SK-N-SH treated with all-trans-retinoic acid at 6 μM for 48 hours (cell line): Measurements from ENCODE around the gene ATP9A.

Experiments used
- ATAC-seq: fragments of 200-7000 bp; cut with Tn5 transposase; 3 replicates; pipeline ENCODE4 v1.9.1; 2020; ENCODE audit warnings: mild to moderate bottlenecking, moderate library complexity
- ARNTL ChIP-seq: fragments of 450-650 bp; formaldehyde crosslinking; IDR thresholded peaks from 2 replicates; pipeline ENCODE4 v1.5.0; 2020; ENCODE audit warnings: low read depth, mild to moderate bottlenecking, moderate library complexity, borderline replicate concordance
- BACH2 ChIP-seq: fragments of 250-450 bp; sonication (Bioruptor Pico); IDR thresholded peaks from 2 replicates; pipeline ENCODE4 v1.9.0; 2021; ENCODE audit warnings: mild to moderate bottlenecking, borderline replicate concordance
- CREB5 ChIP-seq: fragments of 250-450 bp; sonication (Bioruptor Pico); IDR thresholded peaks from 2 replicates; pipeline ENCODE4 v1.5.1; 2020; ENCODE audit warnings: low read depth, mild to moderate bottlenecking, moderate library complexity
- CSDC2 ChIP-seq: fragments of 250-450 bp; sonication (Bioruptor Pico); IDR thresholded peaks from 2 replicates; pipeline ENCODE4 v1.5.0; 2020; ENCODE audit warnings: mild to moderate bottlenecking, moderate library complexity
- ESRRG ChIP-seq: fragments of 250-450 bp; sonication (Bioruptor Pico); IDR thresholded peaks from 2 replicates; pipeline ENCODE4 v1.6.1; 2021; ENCODE audit warnings: mild to moderate bottlenecking
- GLIS3 ChIP-seq: fragments of 250-450 bp; sonication (Bioruptor Pico); IDR thresholded peaks from 2 replicates; pipeline ENCODE4 v1.5.0; 2020; ENCODE audit warnings: mild to moderate bottlenecking, moderate library complexity
- ISL1 ChIP-seq: fragments of 250-450 bp; sonication (Bioruptor Pico); IDR thresholded peaks from 2 replicates; pipeline ENCODE4 v2.1.2; 2022; ENCODE audit warnings: mild to moderate bottlenecking, moderate library complexity
- OSR1 ChIP-seq: fragments of 250-450 bp; sonication (Bioruptor Pico); IDR thresholded peaks from 2 replicates; pipeline ENCODE4 v1.8.0; 2022; ENCODE audit warnings: moderate library complexity, mild to moderate bottlenecking, inconsistent platforms
- PPARA ChIP-seq: fragments of 250-450 bp; sonication (Bioruptor Pico); IDR thresholded peaks from 2 replicates; pipeline ENCODE4 v1.5.0; 2020; ENCODE audit warnings: mild to moderate bottlenecking, borderline replicate concordance
- RARB ChIP-seq: fragments of 250-450 bp; sonication (Bioruptor Pico); IDR thresholded peaks from 2 replicates; pipeline ENCODE4 v1.8.0; 2021; ENCODE audit warnings: mild to moderate bottlenecking, moderate library complexity
- SNAI2 ChIP-seq: fragments of 250-450 bp; sonication (Bioruptor Pico); IDR thresholded peaks from 2 replicates; pipeline ENCODE4 v1.5.0; 2020; ENCODE audit warnings: mild to moderate bottlenecking, moderate library complexity
- TCF4 ChIP-seq: fragments of 250-450 bp; sonication (Bioruptor Pico); IDR thresholded peaks from 2 replicates; pipeline ENCODE4 v1.8.0; 2021; ENCODE audit warnings: mild to moderate bottlenecking, moderate library complexity, borderline replicate concordance
- TOX ChIP-seq: fragments of 250-450 bp; sonication (Bioruptor Pico); IDR thresholded peaks from 2 replicates; pipeline ENCODE4 v1.8.0; 2021; ENCODE audit warnings: mild to moderate bottlenecking, moderate library complexity, borderline replicate concordance
- TSHZ2 ChIP-seq: fragments of 250-450 bp; sonication (Bioruptor Pico); IDR thresholded peaks from 2 replicates; pipeline ENCODE4 v1.5.0; 2020; ENCODE audit warnings: mild to moderate bottlenecking, moderate library complexity
- ZC3H10 ChIP-seq: fragments of 250-450 bp; sonication (Bioruptor Pico); IDR thresholded peaks from 2 replicates; pipeline ENCODE4 v1.5.1; 2021; ENCODE audit warnings: mild to moderate bottlenecking, moderate library complexity
- ZFP3 ChIP-seq: fragments of 250-450 bp; sonication (Bioruptor Pico); IDR thresholded peaks from 2 replicates; pipeline ENCODE4 v1.5.0; 2020; ENCODE audit warnings: mild to moderate bottlenecking, moderate library complexity
- ZFP30 ChIP-seq: fragments of 450-650 bp; formaldehyde crosslinking; IDR thresholded peaks from 2 replicates; pipeline ENCODE4 v1.5.0; 2022; ENCODE audit warnings: mild to moderate bottlenecking, moderate library complexity
- ZNF565 ChIP-seq: fragments of 450-650 bp; formaldehyde crosslinking; conservative IDR thresholded peaks from 2 replicates; pipeline ENCODE4 v1.5.0; 2020; ENCODE audit warnings: low read depth, mild to moderate bottlenecking, moderate library complexity
- ZNF70 ChIP-seq: fragments of 450-650 bp; formaldehyde crosslinking; IDR thresholded peaks from 2 replicates; pipeline ENCODE4 v1.5.0; 2020; ENCODE audit warnings: mild to moderate bottlenecking, moderate library complexity
- ZNF8 ChIP-seq: fragments of 450-650 bp; formaldehyde crosslinking; IDR thresholded peaks from 2 replicates; pipeline ENCODE4 v1.5.0; 2020; ENCODE audit warnings: mild to moderate bottlenecking, moderate library complexity
- TF ChIP-seq, protein P1 (sequence below): fragments of 250-450 bp; sonication (Bioruptor Pico); IDR thresholded peaks from 2 replicates; pipeline ENCODE4 v1.8.0; 2021; ENCODE audit warnings: low read depth, mild to moderate bottlenecking, moderate library complexity, borderline replicate concordance
- TF ChIP-seq, protein P2 (sequence below): fragments of 250-450 bp; sonication (Bioruptor Pico); IDR thresholded peaks from 2 replicates; pipeline ENCODE4 v1.8.0; 2020; ENCODE audit warnings: mild to moderate bottlenecking, moderate library complexity, borderline replicate concordance
- TF ChIP-seq, protein P3 (sequence below): fragments of 250-450 bp; sonication (Bioruptor Pico); IDR thresholded peaks from 2 replicates; pipeline ENCODE4 v1.5.1; 2021; ENCODE audit warnings: mild to moderate bottlenecking, moderate library complexity

The ATP9A gene

GRCh38 chr20:51811514-51812128 is 43.4 kb upstream of the ATP9A start:
- ATAC-seq = no peak
- TF ChIP-seq BACH2 (no peak), ZC3H10 (CRISPR knock-in tag) (no peak), TCF4 (CRISPR knock-in tag) (no peak), ZNF70 (CRISPR knock-in tag) (no peak), ESRRG (CRISPR knock-in tag) (no peak), SNAI2 (CRISPR knock-in tag) (no peak), GLIS3 (no peak), TOX (CRISPR knock-in tag) (no peak), ISL1 (no peak)
- TF ChIP-seq, protein P1, sequence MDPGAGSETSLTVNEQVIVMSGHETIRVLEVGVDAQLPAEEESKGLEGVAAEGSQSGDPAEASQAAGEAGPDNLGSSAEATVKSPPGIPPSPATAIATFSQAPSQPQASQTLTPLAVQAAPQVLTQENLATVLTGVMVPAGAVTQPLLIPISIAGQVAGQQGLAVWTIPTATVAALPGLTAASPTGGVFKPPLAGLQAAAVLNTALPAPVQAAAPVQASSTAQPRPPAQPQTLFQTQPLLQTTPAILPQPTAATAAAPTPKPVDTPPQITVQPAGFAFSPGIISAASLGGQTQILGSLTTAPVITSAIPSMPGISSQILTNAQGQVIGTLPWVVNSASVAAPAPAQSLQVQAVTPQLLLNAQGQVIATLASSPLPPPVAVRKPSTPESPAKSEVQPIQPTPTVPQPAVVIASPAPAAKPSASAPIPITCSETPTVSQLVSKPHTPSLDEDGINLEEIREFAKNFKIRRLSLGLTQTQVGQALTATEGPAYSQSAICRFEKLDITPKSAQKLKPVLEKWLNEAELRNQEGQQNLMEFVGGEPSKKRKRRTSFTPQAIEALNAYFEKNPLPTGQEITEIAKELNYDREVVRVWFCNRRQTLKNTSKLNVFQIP (CRISPR knock-in tag) = no peak
- TF ChIP-seq, protein P2, sequence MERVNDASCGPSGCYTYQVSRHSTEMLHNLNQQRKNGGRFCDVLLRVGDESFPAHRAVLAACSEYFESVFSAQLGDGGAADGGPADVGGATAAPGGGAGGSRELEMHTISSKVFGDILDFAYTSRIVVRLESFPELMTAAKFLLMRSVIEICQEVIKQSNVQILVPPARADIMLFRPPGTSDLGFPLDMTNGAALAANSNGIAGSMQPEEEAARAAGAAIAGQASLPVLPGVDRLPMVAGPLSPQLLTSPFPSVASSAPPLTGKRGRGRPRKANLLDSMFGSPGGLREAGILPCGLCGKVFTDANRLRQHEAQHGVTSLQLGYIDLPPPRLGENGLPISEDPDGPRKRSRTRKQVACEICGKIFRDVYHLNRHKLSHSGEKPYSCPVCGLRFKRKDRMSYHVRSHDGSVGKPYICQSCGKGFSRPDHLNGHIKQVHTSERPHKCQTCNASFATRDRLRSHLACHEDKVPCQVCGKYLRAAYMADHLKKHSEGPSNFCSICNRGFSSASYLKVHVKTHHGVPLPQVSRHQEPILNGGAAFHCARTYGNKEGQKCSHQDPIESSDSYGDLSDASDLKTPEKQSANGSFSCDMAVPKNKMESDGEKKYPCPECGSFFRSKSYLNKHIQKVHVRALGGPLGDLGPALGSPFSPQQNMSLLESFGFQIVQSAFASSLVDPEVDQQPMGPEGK (CRISPR knock-in tag) = no peak
- TF ChIP-seq, all 23 proteins: peak for 0

- no peak for ATAC-seq
- no peak for TF ChIP-seq RARB (CRISPR knock-in tag)
- no peak for TF ChIP-seq CSDC2 (CRISPR knock-in tag)
- no peak for TF ChIP-seq TCF4 (CRISPR knock-in tag)
- TF ChIP-seq ESRRG (CRISPR knock-in tag) = no peak
- no peak for TF ChIP-seq ZNF8
- TF ChIP-seq PPARA = no peak
- no peak for TF ChIP-seq CREB5
- TF ChIP-seq, protein P1 (CRISPR knock-in tag) = no peak
- no peak for TF ChIP-seq ZFP3 (CRISPR knock-in tag)
- no peak for TF ChIP-seq ARNTL
- TF ChIP-seq ZNF70 (CRISPR knock-in tag) = no peak
- TF ChIP-seq ZFP30 (CRISPR knock-in tag) = no peak
- no peak for TF ChIP-seq TOX (CRISPR knock-in tag)
- TF ChIP-seq ZNF565 (CRISPR knock-in tag) = no peak
- no peak for TF ChIP-seq OSR1 (CRISPR knock-in tag)
- no peak for TF ChIP-seq TSHZ2 (CRISPR knock-in tag)
- TF ChIP-seq, protein P3, sequence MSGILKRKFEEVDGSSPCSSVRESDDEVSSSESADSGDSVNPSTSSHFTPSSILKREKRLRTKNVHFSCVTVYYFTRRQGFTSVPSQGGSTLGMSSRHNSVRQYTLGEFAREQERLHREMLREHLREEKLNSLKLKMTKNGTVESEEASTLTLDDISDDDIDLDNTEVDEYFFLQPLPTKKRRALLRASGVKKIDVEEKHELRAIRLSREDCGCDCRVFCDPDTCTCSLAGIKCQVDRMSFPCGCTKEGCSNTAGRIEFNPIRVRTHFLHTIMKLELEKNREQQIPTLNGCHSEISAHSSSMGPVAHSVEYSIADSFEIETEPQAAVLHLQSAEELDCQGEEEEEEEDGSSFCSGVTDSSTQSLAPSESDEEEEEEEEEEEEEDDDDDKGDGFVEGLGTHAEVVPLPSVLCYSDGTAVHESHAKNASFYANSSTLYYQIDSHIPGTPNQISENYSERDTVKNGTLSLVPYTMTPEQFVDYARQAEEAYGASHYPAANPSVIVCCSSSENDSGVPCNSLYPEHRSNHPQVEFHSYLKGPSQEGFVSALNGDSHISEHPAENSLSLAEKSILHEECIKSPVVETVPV (CRISPR knock-in tag) = no peak
- TF ChIP-seq, protein P2 (CRISPR knock-in tag) = no peak
- TF ChIP-seq ZC3H10 (CRISPR knock-in tag) = no peak
Observed at GRCh38 chr20:51811042-51811355, 42.8 kb upstream of the ATP9A start.
